Measurements from ENCODE around the gene SVOP.
"Not testable (repeated sequence)": the region's sequence is repeated elsewhere in the genome, so short reads cannot be mapped to it uniquely, and the experiment has no call there.

Gene SVOP

DNA sequence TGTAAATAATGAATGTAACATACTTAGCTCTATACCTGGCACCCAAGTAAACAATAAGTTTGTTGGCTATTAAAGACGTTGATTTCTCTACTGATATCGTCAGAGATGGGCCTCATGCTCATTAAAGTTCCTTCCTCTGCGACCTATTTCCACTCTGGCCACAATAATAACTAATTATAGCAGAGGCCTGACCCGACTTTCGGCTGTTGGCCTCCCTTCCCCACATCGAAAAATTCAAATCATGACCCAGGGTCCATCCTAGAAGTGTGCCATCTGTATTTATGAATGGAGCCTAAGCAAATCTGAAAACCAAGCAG is 31.2 kb upstream of the SVOP start:
- Histone ChIP-seq H3K36me3 (ENCODE audit: insufficient read depth) (no peaks in the 10 kb centered on the region), H3K4me2 (peak overlapping the region; percentile 60), H3K9ac (no peak overlapping the region; the same call in 1 of the 2 replicates), H3K27me3 (ENCODE audit: insufficient read depth, low read depth) (no peaks in the 10 kb centered on the region), H2AFZ (ENCODE audit: low read depth) (peak overlapping the region; percentile 80), H4K20me1 (ENCODE audit: insufficient read depth) (no peaks in the 10 kb centered on the region), H3K4me1 (ENCODE audit: low read depth, poor library complexity, severe bottlenecking) (peaks cover 9% of the 10 kb centered on the region), H3K27ac (no peak overlapping the region), H3K4me3 (IDR thresholded peaks at IDR 0.05; ENCODE audit: insufficient read depth, low read depth, low read length) (no peak overlapping the region), H3K79me2 (ENCODE audit: insufficient read depth, low read depth) (no peaks in the 10 kb centered on the region)
- TF ChIP-seq, protein P1, sequence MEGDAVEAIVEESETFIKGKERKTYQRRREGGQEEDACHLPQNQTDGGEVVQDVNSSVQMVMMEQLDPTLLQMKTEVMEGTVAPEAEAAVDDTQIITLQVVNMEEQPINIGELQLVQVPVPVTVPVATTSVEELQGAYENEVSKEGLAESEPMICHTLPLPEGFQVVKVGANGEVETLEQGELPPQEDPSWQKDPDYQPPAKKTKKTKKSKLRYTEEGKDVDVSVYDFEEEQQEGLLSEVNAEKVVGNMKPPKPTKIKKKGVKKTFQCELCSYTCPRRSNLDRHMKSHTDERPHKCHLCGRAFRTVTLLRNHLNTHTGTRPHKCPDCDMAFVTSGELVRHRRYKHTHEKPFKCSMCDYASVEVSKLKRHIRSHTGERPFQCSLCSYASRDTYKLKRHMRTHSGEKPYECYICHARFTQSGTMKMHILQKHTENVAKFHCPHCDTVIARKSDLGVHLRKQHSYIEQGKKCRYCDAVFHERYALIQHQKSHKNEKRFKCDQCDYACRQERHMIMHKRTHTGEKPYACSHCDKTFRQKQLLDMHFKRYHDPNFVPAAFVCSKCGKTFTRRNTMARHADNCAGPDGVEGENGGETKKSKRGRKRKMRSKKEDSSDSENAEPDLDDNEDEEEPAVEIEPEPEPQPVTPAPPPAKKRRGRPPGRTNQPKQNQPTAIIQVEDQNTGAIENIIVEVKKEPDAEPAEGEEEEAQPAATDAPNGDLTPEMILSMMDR (conservative IDR thresholded peaks at IDR 0.05; ENCODE audit: low read depth, low read length): no peak

DNA sequence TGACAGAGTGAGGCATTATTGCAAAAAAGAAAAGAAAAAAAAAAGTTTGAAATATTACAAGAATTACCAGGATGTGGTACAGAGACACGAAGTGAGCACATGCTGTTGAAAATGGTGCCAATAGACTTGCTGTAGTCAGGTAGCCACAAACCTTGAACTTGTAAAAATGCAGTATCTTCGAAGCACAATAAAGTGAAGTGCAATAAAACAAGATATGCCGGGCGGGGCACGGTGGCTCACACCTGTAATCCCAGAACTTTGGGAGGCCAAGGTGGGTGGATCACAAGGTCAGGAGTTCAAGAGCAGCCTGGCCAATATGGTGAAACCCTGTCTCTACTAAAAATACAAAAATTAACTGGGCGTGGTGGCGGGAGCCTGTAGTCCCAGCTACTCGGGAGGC is 28.9 kb upstream of the SVOP start:
- not testable (repeated sequence) for H2AFZ ChIP-seq (ENCODE audit: low read depth); H3K27ac ChIP-seq; H3K36me3 ChIP-seq (ENCODE audit: insufficient read depth); H3K4me3 ChIP-seq (IDR thresholded peaks at IDR 0.05; ENCODE audit: insufficient read depth, low read depth, low read length); H3K4me2 ChIP-seq; H3K9ac ChIP-seq; H3K79me2 ChIP-seq (ENCODE audit: insufficient read depth, low read depth); H3K27me3 ChIP-seq (ENCODE audit: insufficient read depth, low read depth); H4K20me1 ChIP-seq (ENCODE audit: insufficient read depth); H3K4me1 ChIP-seq (ENCODE audit: low read depth, poor library complexity, severe bottlenecking)

DNA sequence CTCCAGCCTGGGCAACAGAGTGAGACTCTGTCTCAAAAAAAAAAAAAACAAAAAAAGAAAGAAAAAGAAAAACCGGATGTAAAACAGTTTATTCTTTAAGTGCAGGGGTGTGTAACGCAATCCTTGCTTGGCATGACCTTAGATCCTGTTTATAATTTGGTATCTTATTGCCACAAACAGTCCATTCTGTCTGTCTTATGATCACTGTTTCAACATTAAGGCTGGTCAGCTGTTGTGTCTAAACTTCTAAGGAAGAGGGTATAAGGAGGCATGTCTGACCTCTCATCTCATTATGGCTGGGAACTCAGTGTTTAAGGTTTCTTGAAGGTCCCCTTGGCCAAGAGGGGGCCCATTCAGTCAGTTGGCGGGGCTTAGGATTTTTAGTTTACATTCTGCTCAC is 27.8 kb upstream of the SVOP start:
- H3K79me2 ChIP-seq (ENCODE audit: insufficient read depth, low read depth); H2AFZ ChIP-seq (ENCODE audit: low read depth); H3K9ac ChIP-seq; H3K36me3 ChIP-seq (ENCODE audit: insufficient read depth); H3K27ac ChIP-seq; H4K20me1 ChIP-seq (ENCODE audit: insufficient read depth); H3K4me3 ChIP-seq (IDR thresholded peaks at IDR 0.05; ENCODE audit: insufficient read depth, low read depth, low read length); H3K4me1 ChIP-seq (ENCODE audit: low read depth, poor library complexity, severe bottlenecking); H3K27me3 ChIP-seq (ENCODE audit: insufficient read depth, low read depth); H3K4me2 ChIP-seq: not testable (repeated sequence)

DNA sequence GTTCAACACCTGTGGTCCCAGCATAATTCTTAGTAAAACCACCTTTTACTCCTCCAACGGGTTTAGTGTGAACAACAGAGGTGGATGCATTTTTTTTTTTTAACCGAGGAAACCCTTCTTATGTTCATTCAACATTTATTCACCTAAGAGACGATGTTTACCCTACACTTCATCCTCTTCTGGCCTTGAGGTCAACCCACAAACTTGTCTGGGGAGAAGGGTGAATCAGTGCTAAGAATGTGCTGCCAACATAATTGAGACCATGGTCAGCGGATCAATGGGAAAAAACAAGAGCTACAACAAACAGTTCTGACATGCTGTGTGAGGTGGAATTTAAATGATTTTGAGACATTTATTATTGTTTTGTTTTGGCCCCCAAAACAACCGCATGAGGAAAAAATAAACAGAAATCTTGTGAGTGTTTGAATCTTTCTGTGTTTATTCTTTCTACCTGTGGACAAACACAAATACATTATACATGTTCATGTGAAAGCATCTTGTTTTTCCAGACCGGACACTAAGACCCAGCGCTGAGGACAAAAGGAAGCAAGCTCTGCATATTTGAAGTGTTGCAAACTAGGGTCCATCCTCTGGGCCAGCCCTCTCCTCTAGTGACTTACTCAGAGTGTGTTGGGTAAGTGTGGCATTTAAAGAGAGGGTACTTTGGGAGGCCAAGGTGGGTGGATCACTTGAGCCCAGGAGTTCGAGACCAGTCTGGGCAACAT is 26.4 kb upstream of the SVOP start:
- no peak overlapping the region for H3K4me2 ChIP-seq

DNA sequence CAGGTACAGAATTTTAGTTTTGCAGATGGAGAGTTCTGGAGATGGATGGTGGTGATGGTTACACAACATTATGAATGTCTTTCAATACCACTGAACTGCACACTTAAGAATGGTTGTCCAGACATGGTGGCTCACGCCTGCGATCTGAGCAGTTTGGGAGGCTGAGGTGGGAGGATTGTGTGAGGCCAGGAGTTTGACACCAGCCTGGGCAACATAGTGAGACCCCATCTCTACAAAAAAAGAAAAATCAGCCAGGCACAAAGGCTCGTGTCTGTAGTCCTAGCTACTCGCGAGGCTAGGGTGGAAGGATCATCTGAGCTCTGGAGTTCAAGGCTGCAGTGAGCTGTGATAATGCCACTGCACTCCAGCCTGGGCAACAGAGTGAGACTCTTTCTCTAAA is 23.4 kb upstream of the SVOP start:
- no peaks in the 10 kb centered on the region for H4K20me1 ChIP-seq (ENCODE audit: insufficient read depth)
- H3K27ac ChIP-seq: no peak overlapping the region
- H3K9ac ChIP-seq: no peak overlapping the region
- H3K4me2 ChIP-seq: no peak overlapping the region
- H3K27me3 ChIP-seq (ENCODE audit: insufficient read depth, low read depth): no peaks in the 10 kb centered on the region
- H2AFZ ChIP-seq (ENCODE audit: low read depth): no peak overlapping the region
- H3K36me3 ChIP-seq (ENCODE audit: insufficient read depth): no peaks in the 10 kb centered on the region
- no peaks in the 10 kb centered on the region for H3K79me2 ChIP-seq (ENCODE audit: insufficient read depth, low read depth)
- TF ChIP-seq, protein P1 (conservative IDR thresholded peaks at IDR 0.05; ENCODE audit: low read depth, low read length): no peak
- no peak overlapping the region for H3K4me3 ChIP-seq (IDR thresholded peaks at IDR 0.05; ENCODE audit: insufficient read depth, low read depth, low read length)
- H3K4me1 ChIP-seq (ENCODE audit: low read depth, poor library complexity, severe bottlenecking): no peaks in the 10 kb centered on the region

More for the DNA sequence above, 26.4 kb upstream of the SVOP start:
- Histone ChIP-seq H3K27ac (no peak overlapping the region), H3K36me3 (ENCODE audit: insufficient read depth) (no peaks in the 10 kb centered on the region), H4K20me1 (ENCODE audit: insufficient read depth) (no peaks in the 10 kb centered on the region), H3K4me3 (IDR thresholded peaks at IDR 0.05; ENCODE audit: insufficient read depth, low read depth, low read length) (no peak overlapping the region), H2AFZ (ENCODE audit: low read depth) (no peak overlapping the region), H3K9ac (no peak overlapping the region), H3K4me1 (ENCODE audit: low read depth, poor library complexity, severe bottlenecking) (no peaks in the 10 kb centered on the region), H3K27me3 (ENCODE audit: insufficient read depth, low read depth) (no peaks in the 10 kb centered on the region), H3K79me2 (ENCODE audit: insufficient read depth, low read depth) (no peaks in the 10 kb centered on the region)
- TF ChIP-seq, protein P1 (conservative IDR thresholded peaks at IDR 0.05; ENCODE audit: low read depth, low read length): no peak
